ENCODE results near the gene CARS1.

CARS1 gene

GRCh38 chr11:3002351-3002861 lies 54.8 kb downstream of the CARS1 start:
- peaks cover 19% of the 10 kb centered on the region; the same call in 1 of the 2 replicates for H4K20me1 ChIP-seq
- peaks cover 72% of the 10 kb centered on the region for H3K36me3 ChIP-seq
- no peaks in the 10 kb centered on the region for H3K9me3 ChIP-seq
- H3K4me3 ChIP-seq, result no peak overlapping the region
- H3K27ac ChIP-seq, result no peak overlapping the region
- H3K9ac ChIP-seq, result no peak overlapping the region
- H3K4me2 ChIP-seq, result no peak overlapping the region
- no peaks in the 10 kb centered on the region for H3K27me3 ChIP-seq
- peaks cover 17% of the 10 kb centered on the region for H3K4me1 ChIP-seq
- TF ChIP-seq Cebpa-rat (IDR thresholded peaks at IDR 0.05), result no peak

GRCh38 chr11:3001496-3001895 lies 55.7 kb downstream of the CARS1 start:
- Histone ChIP-seq H4K20me1 (peaks cover 10% of the 10 kb centered on the region; the same call in 1 of the 2 replicates), H3K9me3 (no peaks in the 10 kb centered on the region), H3K27me3 (no peaks in the 10 kb centered on the region), H3K36me3 (peaks cover 70% of the 10 kb centered on the region), H3K4me3 (no peak overlapping the region), H3K9ac (no peak overlapping the region), H3K4me2 (no peak overlapping the region), H3K27ac (no peak overlapping the region), H3K4me1 (peaks cover 8% of the 10 kb centered on the region)
- no peak for TF ChIP-seq Cebpa-rat (IDR thresholded peaks at IDR 0.05)

GRCh38 chr11:3000032-3000961 lies 56.9 kb downstream of the CARS1 start:
- peaks cover 59% of the 10 kb centered on the region for H3K36me3 ChIP-seq
- no peak overlapping the region for H3K9ac ChIP-seq
- no peaks in the 10 kb centered on the region for H3K27me3 ChIP-seq
- H3K4me3 ChIP-seq, result no peak overlapping the region
- no peaks in the 10 kb centered on the region for H3K9me3 ChIP-seq
- no peak overlapping the region for H3K4me2 ChIP-seq
- H3K4me1 ChIP-seq, result no peaks in the 10 kb centered on the region
- no peak for TF ChIP-seq Cebpa-rat (IDR thresholded peaks at IDR 0.05)
- no peak overlapping the region for H3K27ac ChIP-seq
- no peaks in the 10 kb centered on the region for H4K20me1 ChIP-seq

DNA sequence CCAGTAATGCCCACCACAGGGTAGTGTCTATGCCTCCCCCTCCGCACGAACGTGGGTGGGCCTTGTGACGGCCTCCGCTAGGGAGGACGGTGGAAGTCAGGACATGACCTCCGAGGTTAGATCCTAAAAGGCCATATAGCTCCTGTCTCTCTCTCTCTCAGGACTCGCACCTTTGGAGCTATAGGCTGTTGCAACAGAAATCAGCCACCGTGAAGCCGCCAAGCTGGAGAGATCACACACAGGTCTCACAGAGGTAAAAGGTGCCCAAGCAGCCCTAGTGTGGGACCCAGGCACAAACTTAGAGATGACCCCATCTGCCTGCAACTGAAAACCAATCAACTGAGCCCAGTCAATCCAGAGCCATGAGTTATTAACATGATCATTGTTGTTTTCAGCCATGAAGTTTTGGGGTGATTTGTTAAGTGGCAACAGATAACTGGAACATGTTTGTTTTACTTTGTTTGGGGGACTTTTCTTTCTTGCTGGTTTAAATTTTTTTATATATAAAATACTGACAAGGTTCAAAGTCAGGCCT lies 57.7 kb downstream of the CARS1 start:
- no peak for TF ChIP-seq Cebpa-rat (IDR thresholded peaks at IDR 0.05)
- no peak overlapping the region for H3K9ac ChIP-seq
- H3K27ac ChIP-seq, result no peak overlapping the region
- H3K4me1 ChIP-seq, result no peaks in the 10 kb centered on the region
- H3K9me3 ChIP-seq, result no peaks in the 10 kb centered on the region
- no peak overlapping the region for H3K4me2 ChIP-seq
- no peak overlapping the region for H3K4me3 ChIP-seq
- H3K27me3 ChIP-seq, result no peaks in the 10 kb centered on the region
- H3K36me3 ChIP-seq, result peaks cover 53% of the 10 kb centered on the region
- no peaks in the 10 kb centered on the region for H4K20me1 ChIP-seq

GRCh38 chr11:2998073-2998850 lies 59.0 kb downstream of the CARS1 start:
- Histone ChIP-seq H3K27me3 (no peaks in the 10 kb centered on the region), H3K4me3 (no peak overlapping the region), H3K9me3 (no peaks in the 10 kb centered on the region), H3K4me1 (peaks cover 6% of the 10 kb centered on the region), H3K4me2 (no peak overlapping the region), H3K9ac (no peak overlapping the region), H4K20me1 (no peaks in the 10 kb centered on the region), H3K36me3 (peaks cover 40% of the 10 kb centered on the region), H3K27ac (no peak overlapping the region)
- no peak for TF ChIP-seq Cebpa-rat (IDR thresholded peaks at IDR 0.05)

GRCh38 chr11:2997406-2997805 lies 59.8 kb downstream of the CARS1 start:
- Histone ChIP-seq H3K4me2 (no peak overlapping the region), H4K20me1 (no peaks in the 10 kb centered on the region), H3K4me1 (peaks cover 11% of the 10 kb centered on the region)

DNA sequence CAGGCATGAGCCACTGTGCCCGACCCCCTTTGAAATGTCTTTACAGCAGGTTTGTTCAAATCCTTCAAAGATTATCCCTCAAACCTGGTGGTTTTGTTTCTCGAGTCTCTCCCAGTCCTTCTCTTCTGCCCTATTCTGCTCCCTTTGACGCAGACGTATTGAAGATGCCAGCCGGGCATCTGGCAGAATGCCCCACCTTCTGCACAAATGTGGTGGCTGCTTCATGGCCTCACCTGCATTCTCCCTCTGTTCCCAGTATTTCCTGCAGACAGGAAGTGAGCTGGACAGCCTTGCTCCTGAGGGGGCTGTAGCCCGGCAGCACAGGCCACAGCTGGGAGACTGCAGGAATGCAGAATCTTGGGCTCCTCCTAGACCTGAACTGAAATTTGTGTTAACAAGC lies 60.2 kb downstream of the CARS1 start:
- Histone ChIP-seq H3K27me3 (no peaks in the 10 kb centered on the region), H3K36me3 (peaks cover 28% of the 10 kb centered on the region), H3K4me3 (no peak overlapping the region), H3K9me3 (no peaks in the 10 kb centered on the region), H3K4me1 (peaks cover 11% of the 10 kb centered on the region), H4K20me1 (no peaks in the 10 kb centered on the region), H3K9ac (no peak overlapping the region), H3K27ac (no peak overlapping the region), H3K4me2 (no peak overlapping the region)
- TF ChIP-seq Cebpa-rat (IDR thresholded peaks at IDR 0.05), result no peak

More at GRCh38 chr11:2997406-2997805, 59.8 kb downstream of the CARS1 start:
- Histone ChIP-seq H3K27me3 (no peaks in the 10 kb centered on the region), H3K27ac (no peak overlapping the region), H3K9me3 (no peaks in the 10 kb centered on the region), H3K4me3 (no peak overlapping the region), H3K9ac (no peak overlapping the region), H3K36me3 (peaks cover 32% of the 10 kb centered on the region)
- TF ChIP-seq Cebpa-rat (IDR thresholded peaks at IDR 0.05), result no peak

DNA sequence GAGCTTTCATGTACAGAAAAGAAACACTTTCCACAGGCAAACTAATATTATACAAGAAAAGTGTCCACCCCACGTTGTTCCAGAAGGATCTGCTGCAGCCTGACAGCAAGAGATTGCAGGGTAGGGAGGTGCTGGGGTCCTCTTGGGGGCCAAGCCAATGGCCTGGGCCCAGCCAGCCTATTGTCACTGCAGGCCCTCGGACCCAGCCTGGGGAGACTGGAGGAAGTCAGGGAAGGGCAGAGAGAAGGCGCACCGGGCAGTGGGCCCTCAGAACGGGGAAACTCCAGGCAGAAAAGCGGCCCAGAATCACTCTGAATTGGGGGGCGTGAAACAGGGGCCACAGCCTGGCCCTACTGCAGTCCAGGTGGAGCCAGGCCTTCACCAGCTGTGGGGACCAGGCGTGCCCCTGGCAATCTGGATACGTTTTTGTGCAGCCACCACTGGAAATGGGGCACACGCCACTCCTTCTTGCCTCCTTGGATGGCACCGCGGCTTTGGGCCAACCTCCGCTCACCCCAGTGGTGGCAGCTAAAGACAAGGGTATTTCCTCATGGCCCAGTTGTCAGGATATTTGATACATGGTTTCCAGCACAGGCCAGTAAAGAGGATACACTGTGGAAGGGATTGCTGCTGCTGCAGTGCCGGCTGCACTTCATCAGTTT lies 61.2 kb downstream of the CARS1 start:
- no peak overlapping the region for H3K4me3 ChIP-seq
- no peak overlapping the region for H3K9ac ChIP-seq
- no peak overlapping the region for H3K27ac ChIP-seq
- TF ChIP-seq Cebpa-rat (IDR thresholded peaks at IDR 0.05), result no peak
- peaks cover 18% of the 10 kb centered on the region for H3K36me3 ChIP-seq
- no peak overlapping the region for H3K4me2 ChIP-seq
- H3K27me3 ChIP-seq, result no peaks in the 10 kb centered on the region
- no peaks in the 10 kb centered on the region for H3K9me3 ChIP-seq
- peaks cover 11% of the 10 kb centered on the region for H3K4me1 ChIP-seq
- H4K20me1 ChIP-seq, result peaks cover 8% of the 10 kb centered on the region

- Histone ChIP-seq H3K27ac (no peak overlapping the region), H3K9ac (no peak overlapping the region)
- TF ChIP-seq Cebpa-rat (IDR thresholded peaks at IDR 0.05), result no peak
Observed at GRCh38 chr11:2995031-2995561, 62.1 kb downstream of the CARS1 start.

More at GRCh38 chr11:2995031-2995561, 62.1 kb downstream of the CARS1 start:
- H3K4me1 ChIP-seq, result peaks cover 17% of the 10 kb centered on the region
- H3K9me3 ChIP-seq, result no peaks in the 10 kb centered on the region
- H3K4me2 ChIP-seq, result no peak overlapping the region
- peaks cover 9% of the 10 kb centered on the region for H3K36me3 ChIP-seq
- no peaks in the 10 kb centered on the region for H3K27me3 ChIP-seq
- H3K4me3 ChIP-seq, result no peak overlapping the region
- peaks cover 18% of the 10 kb centered on the region for H4K20me1 ChIP-seq

Data from BLaER1 (cell line).